Measurements from ENCODE around the gene CAMKV. TPM values are rescaled to one million over a fixed set of nuclear protein-coding genes. Genes with fewer than 3 reads are reported as not detected.

CAMKV gene
- total and polyA plus RNA-seq, 11 donors, result not detected

- Histone ChIP-seq H3K9me3 (no peaks in the 10 kb centered on the region), H3K27ac (peak within 1 kb of the TSS in 10 of 12 donors; percentile 18 to 84 (median 55)), H3K4me1 (peaks cover 6 to 43% (median 28%) of the 10 kb centered on the region in 12 donors), H3K4me3 (peak within 1 kb of the TSS; percentile 14 to 62 (median 46)), H3K27me3 (no peaks in the 10 kb centered on the region), H3K36me3 (peaks cover 0 to 2% (median 0%) of the 10 kb centered on the region in 9 donors)
- 28 to 45% (median 34%) methylated on average over 48 to 65 of the region's 65 CpGs for WGBS, 4 donors
- peak; percentile 75 to 88 (median 80) for DNase-seq
- intact Hi-C loops (cut with DNase I), result loop anchor here in 6 of 10 donors (1.0 to 10.0 kb wide), 10 partner anchors 46 to 359 kb away; partner anchors contain the start of genes AMIGO3 (in 1 of the 6), GMPPB (in 1 of the 6) and TRAIP (in 1 of the 6)
- TF ChIP-seq POLR2A (IDR thresholded peaks at IDR 0.05) (peak in 1 of 2 donors; percentile 40), CTCF (IDR thresholded peaks at IDR 0.05) (no peak)
- ATAC-seq, result peak; percentile 50 to 86 (median 80)
Measured at GRCh38 chr3:49903451-49904424, 34.0 kb upstream of the CAMKV start, which contains the start of gene MST1R. Gene MST1R, minus strand, starts transcription at chr3:49903873. Its CDS starts 264 bp downstream, at chr3:49903609.

- no peak for ATAC-seq
- H3K9me3 ChIP-seq, result no peaks in the 10 kb centered on the region
- WGBS, 4 donors, result 83 to 94% (median 90%) methylated on average over 20 to 44 of the region's 44 CpGs
- H3K27ac ChIP-seq, result peak overlapping the region in 6 of 12 donors; percentile 26 to 84 (median 63)
- peak overlapping the region in 10 of 12 donors; percentile 22 to 62 (median 50) for H3K4me3 ChIP-seq
- no peak for TF ChIP-seq POLR2A (IDR thresholded peaks at IDR 0.05)
- no peak for TF ChIP-seq CTCF (IDR thresholded peaks at IDR 0.05)
- intact Hi-C loops (cut with DNase I), result loop anchor here in 6 of 10 donors (1.0 to 10.0 kb wide), 9 partner anchors 45 to 358 kb away; partner anchors contain the start of genes AMIGO3 (in 1 of the 6), GMPPB (in 1 of the 6) and TRAIP (in 1 of the 6)
- H3K27me3 ChIP-seq, result no peaks in the 10 kb centered on the region
- H3K36me3 ChIP-seq, result no peaks in the 10 kb centered on the region
- peaks cover 6 to 43% (median 28%) of the 10 kb centered on the region in 12 donors for H3K4me1 ChIP-seq
- no peak for DNase-seq
Measured at GRCh38 chr3:49902511-49903345, 33.0 kb upstream of the CAMKV start.

GRCh38 chr3:49901366-49902339 lies 31.9 kb upstream of the CAMKV start:
- H3K27me3 ChIP-seq, result no peaks in the 10 kb centered on the region
- ATAC-seq (no peak), DNase-seq (no peak)
- H3K9me3 ChIP-seq, result no peaks in the 10 kb centered on the region
- H3K27ac ChIP-seq, result peak overlapping the region in 1 of 12 donors; percentile 9
- 55 to 67% (median 62%) methylated on average over 8 to 11 of the region's 11 CpGs for WGBS, 4 donors
- intact Hi-C loops (cut with DNase I), result loop anchor here in 6 of 10 donors (5.0 to 10.0 kb wide), 8 partner anchors 44 to 357 kb away; partner anchors contain the start of genes AMIGO3 (in 1 of the 6), GMPPB (in 1 of the 6) and TRAIP (in 1 of the 6)
- no peak overlapping the region for H3K4me3 ChIP-seq
- no peaks in the 10 kb centered on the region for H3K36me3 ChIP-seq
- TF ChIP-seq POLR2A (IDR thresholded peaks at IDR 0.05), result no peak
- H3K4me1 ChIP-seq, result peaks cover 6 to 40% (median 28%) of the 10 kb centered on the region in 12 donors
